Measurements from ENCODE around the gene CMTM3. TPM values are rescaled to one million over a fixed set of nuclear protein-coding genes. Genes with fewer than 3 reads are reported as not detected.
"Not testable (repeated sequence)": the region's sequence is repeated elsewhere in the genome, so short reads cannot be mapped to it uniquely, and the experiment has no call there.

CMTM3 gene
- total RNA-seq, 4 donors from 2014 or later: 19.3 to 43.9 (median 38.5) TPM

DNA sequence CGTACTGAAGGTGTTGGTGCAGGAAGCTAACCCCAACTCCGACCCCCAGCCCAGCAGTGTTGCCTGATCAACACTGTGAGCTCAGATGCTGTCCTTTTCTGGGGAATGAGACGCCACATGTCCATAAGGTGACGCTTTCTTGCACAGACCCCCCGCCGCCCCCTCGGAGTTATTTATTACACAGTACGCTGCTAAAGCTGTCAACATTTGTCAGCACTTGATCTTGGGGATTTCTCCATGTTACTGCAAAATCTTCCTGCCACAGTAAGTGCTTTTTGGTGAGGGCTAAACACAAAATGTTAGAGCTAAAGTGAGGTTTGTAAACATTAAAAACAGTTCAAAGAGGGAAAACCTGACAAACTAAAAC, 15.9 kb downstream of the CMTM3 start:
- peaks cover 0 to 16% (median 0%) of the 10 kb centered on the region in 3 donors for H3K36me3 ChIP-seq
- no peaks in the 10 kb centered on the region for H3K9me3 ChIP-seq
- no peak for TF ChIP-seq EP300 (IDR thresholded peaks at IDR 0.05)
- TF ChIP-seq, protein P1, sequence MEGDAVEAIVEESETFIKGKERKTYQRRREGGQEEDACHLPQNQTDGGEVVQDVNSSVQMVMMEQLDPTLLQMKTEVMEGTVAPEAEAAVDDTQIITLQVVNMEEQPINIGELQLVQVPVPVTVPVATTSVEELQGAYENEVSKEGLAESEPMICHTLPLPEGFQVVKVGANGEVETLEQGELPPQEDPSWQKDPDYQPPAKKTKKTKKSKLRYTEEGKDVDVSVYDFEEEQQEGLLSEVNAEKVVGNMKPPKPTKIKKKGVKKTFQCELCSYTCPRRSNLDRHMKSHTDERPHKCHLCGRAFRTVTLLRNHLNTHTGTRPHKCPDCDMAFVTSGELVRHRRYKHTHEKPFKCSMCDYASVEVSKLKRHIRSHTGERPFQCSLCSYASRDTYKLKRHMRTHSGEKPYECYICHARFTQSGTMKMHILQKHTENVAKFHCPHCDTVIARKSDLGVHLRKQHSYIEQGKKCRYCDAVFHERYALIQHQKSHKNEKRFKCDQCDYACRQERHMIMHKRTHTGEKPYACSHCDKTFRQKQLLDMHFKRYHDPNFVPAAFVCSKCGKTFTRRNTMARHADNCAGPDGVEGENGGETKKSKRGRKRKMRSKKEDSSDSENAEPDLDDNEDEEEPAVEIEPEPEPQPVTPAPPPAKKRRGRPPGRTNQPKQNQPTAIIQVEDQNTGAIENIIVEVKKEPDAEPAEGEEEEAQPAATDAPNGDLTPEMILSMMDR (IDR thresholded peaks at IDR 0.05): no peak
- TF ChIP-seq POLR2A (IDR thresholded peaks at IDR 0.05): no peak
- H3K27ac ChIP-seq: no peak overlapping the region
- H3K4me1 ChIP-seq: peaks cover 0 to 38% (median 2%) of the 10 kb centered on the region in 4 donors
- WGBS, 2 donors: 73 to 74% methylated on average over 8 of the region's 8 CpGs
- H3K27me3 ChIP-seq: no peaks in the 10 kb centered on the region
- no peak for DNase-seq (ENCODE audit: low spot score in 2 of 2)
- H3K4me3 ChIP-seq: no peak overlapping the region

DNA sequence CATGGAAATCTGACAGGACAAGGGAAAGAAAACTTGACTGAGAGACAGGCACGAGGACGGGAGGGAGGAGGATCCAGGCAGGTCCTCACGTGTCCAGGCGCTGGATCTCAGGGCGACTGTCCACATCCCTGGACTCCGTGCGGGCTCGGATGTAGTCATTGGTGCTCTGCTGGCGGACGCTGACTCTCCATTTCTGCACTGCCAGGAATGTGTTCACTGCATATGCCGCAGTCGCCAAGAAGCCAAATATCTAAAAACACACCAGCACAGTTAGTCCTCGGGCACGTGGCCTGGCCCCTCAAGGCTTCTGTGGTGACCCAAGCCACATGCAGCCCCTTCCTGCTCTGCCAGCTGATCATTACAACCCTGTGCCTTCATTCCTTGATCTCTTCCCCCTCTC, 17.5 kb downstream of the CMTM3 start:
- Histone ChIP-seq H3K4me3 (no peak overlapping the region), H3K4me1 (peaks cover 0 to 32% (median 2%) of the 10 kb centered on the region in 4 donors), H3K9me3 (no peaks in the 10 kb centered on the region), H3K27ac (no peak overlapping the region), H3K36me3 (peaks cover 0 to 16% (median 0%) of the 10 kb centered on the region in 3 donors), H3K27me3 (no peaks in the 10 kb centered on the region)
- TF ChIP-seq POLR2A (IDR thresholded peaks at IDR 0.05) (no peak), EP300 (IDR thresholded peaks at IDR 0.05) (no peak)
- TF ChIP-seq, protein P1 (IDR thresholded peaks at IDR 0.05): no peak
- DNase-seq (ENCODE audit: low spot score in 2 of 2): no peak
- WGBS, 2 donors: 91 to 93% methylated on average over 14 of the region's 14 CpGs

DNA sequence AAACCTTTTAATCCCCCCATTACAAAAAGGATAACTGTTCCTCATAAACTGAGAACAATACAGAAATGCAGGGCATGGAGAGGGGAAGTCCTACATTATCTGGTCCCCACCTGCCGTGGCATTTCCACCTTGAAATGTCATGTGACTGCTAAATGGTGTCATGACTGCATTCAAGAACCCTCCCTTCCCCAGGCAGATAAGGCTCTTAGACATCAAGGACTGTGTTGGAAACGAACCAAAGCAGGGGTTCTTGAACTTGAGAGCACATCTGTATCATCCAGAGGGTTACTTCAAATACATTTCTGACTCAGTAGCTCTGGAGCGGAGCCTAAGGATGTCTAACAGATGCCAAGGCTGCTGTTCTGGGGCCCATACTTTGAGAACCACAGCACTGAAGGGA, 18.4 kb downstream of the CMTM3 start:
- Histone ChIP-seq H3K27me3 (no peaks in the 10 kb centered on the region), H3K36me3 (peaks cover 0 to 16% (median 0%) of the 10 kb centered on the region in 3 donors), H3K27ac (no peak overlapping the region), H3K4me1 (peaks cover 0 to 24% (median 2%) of the 10 kb centered on the region in 4 donors), H3K9me3 (no peaks in the 10 kb centered on the region), H3K4me3 (no peak overlapping the region)
- TF ChIP-seq POLR2A (IDR thresholded peaks at IDR 0.05) (no peak), EP300 (IDR thresholded peaks at IDR 0.05) (no peak)
- TF ChIP-seq, protein P1 (IDR thresholded peaks at IDR 0.05): no peak
- WGBS, 2 donors: 77 to 88% methylated on average over 3 of the region's 3 CpGs
- DNase-seq (ENCODE audit: low spot score in 2 of 2): no peak

DNA sequence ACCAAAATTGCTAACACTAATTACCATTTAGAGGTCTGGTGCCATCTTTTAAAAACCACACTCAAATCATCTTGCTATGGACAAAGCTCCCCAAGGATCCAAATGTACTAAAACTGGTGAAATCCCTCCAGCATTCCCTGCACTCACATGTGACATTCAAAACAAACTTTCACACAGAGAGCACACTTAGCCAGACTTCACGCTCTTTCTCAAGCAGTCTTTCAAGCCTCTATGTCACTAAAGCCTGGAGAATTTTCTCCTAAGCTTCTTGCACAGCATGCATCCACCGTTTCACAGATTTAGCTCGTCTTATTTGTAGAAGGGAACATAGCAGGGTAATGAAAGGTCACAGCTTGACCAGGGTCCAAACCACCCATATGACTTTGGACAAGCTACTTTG, 19.3 kb downstream of the CMTM3 start:
- Histone ChIP-seq H3K27ac (no peak overlapping the region), H3K4me1 (peaks cover 0 to 15% (median 0%) of the 10 kb centered on the region in 4 donors), H3K36me3 (peaks cover 0 to 16% (median 0%) of the 10 kb centered on the region in 3 donors), H3K27me3 (no peaks in the 10 kb centered on the region), H3K9me3 (no peaks in the 10 kb centered on the region), H3K4me3 (no peak overlapping the region)
- 74 to 83% methylated on average over 3 of the region's 3 CpGs for WGBS, 2 donors
- no peak for DNase-seq (ENCODE audit: low spot score in 2 of 2)
- TF ChIP-seq POLR2A (IDR thresholded peaks at IDR 0.05): no peak

DNA sequence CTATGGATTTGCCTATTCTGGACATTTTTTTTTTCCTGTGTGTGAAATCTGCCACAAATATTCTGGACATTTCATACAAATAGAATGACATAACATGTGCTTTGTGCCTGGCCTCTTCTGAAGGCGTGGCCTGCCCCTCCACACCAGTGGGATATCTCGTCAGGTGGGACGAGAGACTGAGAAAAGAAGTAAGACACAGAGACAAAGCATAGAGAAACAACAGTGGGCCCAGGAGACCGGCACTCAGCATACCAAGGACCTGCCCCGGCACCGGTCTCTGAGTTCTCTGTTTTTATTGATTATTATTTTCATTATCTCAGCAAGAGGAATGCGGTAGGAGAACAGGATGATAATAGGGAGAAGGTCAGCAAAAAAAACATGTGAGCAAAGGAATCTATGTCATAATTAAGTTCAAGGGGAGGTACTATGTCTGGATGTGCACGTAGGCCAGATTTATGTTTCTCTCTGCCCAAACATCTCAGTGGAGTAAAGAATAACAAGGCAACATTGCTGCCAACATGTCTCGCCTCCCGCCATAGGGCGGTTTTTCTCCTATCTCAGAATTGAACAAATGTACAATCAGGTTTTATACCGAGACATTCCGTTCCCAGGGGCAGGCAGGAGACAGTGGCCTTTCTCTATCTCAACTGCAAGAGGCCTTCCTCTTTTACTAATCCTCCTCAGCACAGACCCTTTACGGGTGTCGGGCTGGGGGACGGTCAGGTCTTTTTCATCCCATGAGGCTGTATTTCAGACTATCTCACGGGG, 23.3 kb downstream of the CMTM3 start:
- WGBS, 2 donors: 82 to 86% methylated on average over 17 of the region's 17 CpGs
- H3K36me3 ChIP-seq; H3K27me3 ChIP-seq; H3K9me3 ChIP-seq; H3K27ac ChIP-seq; H3K4me1 ChIP-seq; DNase-seq (ENCODE audit: low spot score in 2 of 2); H3K4me3 ChIP-seq: not testable (repeated sequence)

DNA sequence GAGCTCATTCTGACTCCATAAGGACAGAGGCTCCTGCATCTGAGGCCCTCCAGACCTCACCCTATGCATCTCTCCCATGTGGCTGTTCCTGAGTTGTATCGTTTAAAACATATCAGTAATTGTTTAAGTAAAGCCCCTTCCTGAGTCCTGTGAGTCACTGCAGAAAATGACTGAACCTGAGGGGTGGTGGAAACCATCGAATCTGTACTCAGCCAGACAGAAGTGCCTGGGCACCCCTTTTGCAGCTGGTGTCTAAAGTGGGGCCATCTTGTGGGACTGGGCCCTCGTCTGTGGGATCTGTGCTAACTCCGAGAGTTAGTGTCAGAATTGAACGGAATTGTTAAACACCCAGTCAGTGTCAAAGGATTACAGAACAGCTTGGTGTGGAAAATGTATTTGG, 25.4 kb downstream of the CMTM3 start:
- H3K4me3 ChIP-seq: no peak overlapping the region
- WGBS, 2 donors: 86 to 89% methylated on average over 5 of the region's 5 CpGs
- no peak overlapping the region for H3K27ac ChIP-seq
- no peak for DNase-seq (ENCODE audit: low spot score in 2 of 2)
- no peaks in the 10 kb centered on the region for H3K27me3 ChIP-seq
- no peaks in the 10 kb centered on the region for H3K9me3 ChIP-seq
- H3K4me1 ChIP-seq: no peaks in the 10 kb centered on the region
- H3K36me3 ChIP-seq: peaks cover 0 to 10% (median 0%) of the 10 kb centered on the region in 3 donors
- TF ChIP-seq EP300 (IDR thresholded peaks at IDR 0.05) (no peak), POLR2A (IDR thresholded peaks at IDR 0.05) (no peak)
- TF ChIP-seq, protein P1 (IDR thresholded peaks at IDR 0.05): no peak

DNA sequence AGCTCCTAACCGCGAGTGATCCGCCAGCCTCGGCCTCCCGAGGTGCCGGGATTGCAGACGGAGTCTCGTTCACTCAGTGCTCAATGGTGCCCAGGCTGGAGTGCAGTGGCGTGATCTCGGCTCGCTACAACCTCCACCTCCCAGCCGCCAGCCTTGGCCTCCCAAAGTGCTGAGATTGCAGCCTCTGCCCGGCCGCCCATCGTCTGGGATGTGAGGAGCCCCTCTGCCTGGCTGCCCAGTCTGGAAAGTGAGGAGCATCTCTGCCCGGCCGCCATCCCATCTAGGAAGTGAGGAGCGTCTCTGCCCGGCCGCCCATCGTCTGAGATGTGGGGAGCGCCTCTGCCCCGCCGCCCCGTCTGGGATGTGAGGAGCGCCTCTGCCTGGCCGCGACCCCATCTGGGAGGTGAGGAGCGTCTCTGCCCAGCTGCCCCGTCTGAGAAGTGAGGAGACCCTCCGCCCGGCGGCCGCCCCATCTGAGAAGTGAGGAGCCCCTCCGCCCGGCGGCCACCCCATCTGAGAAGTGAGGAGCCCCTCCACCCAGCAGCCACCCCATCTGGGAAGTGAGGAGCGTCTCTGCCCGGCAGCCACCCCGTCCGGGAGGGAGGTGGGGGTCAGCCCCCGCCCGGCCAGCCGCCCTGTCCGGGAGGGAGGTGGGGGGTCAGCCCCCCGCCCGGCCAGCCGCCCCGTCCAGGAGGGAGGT, 26.2 kb downstream of the CMTM3 start:
- not testable (repeated sequence) for H3K4me1 ChIP-seq; DNase-seq (ENCODE audit: low spot score in 2 of 2); H3K27me3 ChIP-seq; H3K4me3 ChIP-seq; H3K27ac ChIP-seq; H3K9me3 ChIP-seq
- peaks cover 0 to 14% (median 0%) of the 10 kb centered on the region in 3 donors for H3K36me3 ChIP-seq
- 93 to 100% methylated on average over 3 to 6 of the region's 49 CpGs for WGBS, 2 donors

DNA sequence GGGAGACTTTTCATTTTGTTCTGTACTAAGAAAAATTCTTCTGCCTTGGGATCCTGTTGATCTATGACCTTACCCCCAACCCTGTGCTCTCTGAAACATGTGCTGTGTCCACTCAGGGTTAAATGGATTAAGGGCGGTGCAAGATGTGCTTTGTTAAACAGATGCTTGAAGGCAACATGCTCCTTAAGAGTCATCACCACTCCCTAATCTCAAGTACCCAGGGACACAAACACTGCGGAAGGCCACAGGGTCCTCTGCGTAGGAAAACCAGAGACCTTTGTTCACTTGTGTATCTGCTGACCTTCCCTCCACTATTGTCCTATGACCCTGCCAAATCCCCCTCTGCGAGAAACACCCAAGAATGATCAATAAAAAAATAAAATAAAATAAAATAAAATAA, 27.1 kb downstream of the CMTM3 start:
- H3K9me3 ChIP-seq; H3K27me3 ChIP-seq; H3K4me3 ChIP-seq; H3K27ac ChIP-seq; H3K4me1 ChIP-seq; DNase-seq (ENCODE audit: low spot score in 2 of 2): not testable (repeated sequence)
- peaks cover 0 to 14% (median 0%) of the 10 kb centered on the region in 3 donors for H3K36me3 ChIP-seq
- 79 to 82% methylated on average over 3 to 4 of the region's 4 CpGs for WGBS, 2 donors
